ENCODE results near the gene PPFIBP2. TPM values are rescaled to one million over a fixed set of nuclear protein-coding genes. Genes with fewer than 3 reads are reported as not detected.

PPFIBP2 gene
- total RNA-seq = 10 to 100 TPM; 11.4 to 36.5 (median 21.0) TPM
- 10 to 100 TPM; 12.8 to 35.3 (median 21.2) TPM for polyA plus RNA-seq
- long read RNA-seq, donor 1, partial matches to known transcripts = 0 of 4 reads
- long read RNA-seq, donor 1, other reads (novel, unspliced or antisense) = 0 of 4 reads
- long read RNA-seq, donor 2, partial matches to known transcripts = 13 of 22 reads
- long read RNA-seq, donor 2, other reads (novel, unspliced or antisense) = 7 of 22 reads
- long read RNA-seq, donor 3, partial matches to known transcripts = 0 of 1 reads
- long read RNA-seq, donor 3, other reads (novel, unspliced or antisense) = 0 of 1 reads
- long read RNA-seq, donor 4 = 0 reads
- long read RNA-seq, donor 5, transcript PPFIBP2-201 (24 exons, 3,557 nt) = major isoform, 14 of 22 reads
- long read RNA-seq, donor 5, partial matches to known transcripts = 4 of 22 reads
- long read RNA-seq, donor 5, other reads (novel, unspliced or antisense) = 4 of 22 reads
- long read RNA-seq, donor 6, partial matches to known transcripts = 1 of 4 reads
- long read RNA-seq, donor 6, other reads (novel, unspliced or antisense) = 0 of 4 reads
- long read RNA-seq, donor 7, partial matches to known transcripts = 0 of 1 reads
- long read RNA-seq, donor 7, other reads (novel, unspliced or antisense) = 0 of 1 reads
- long read RNA-seq, donor 8 = 0 reads
- long read RNA-seq, donor 9 = 0 reads
- long read RNA-seq, donor 10, partial matches to known transcripts = 14 of 15 reads
- long read RNA-seq, donor 10, other reads (novel, unspliced or antisense) = 0 of 15 reads

DNA sequence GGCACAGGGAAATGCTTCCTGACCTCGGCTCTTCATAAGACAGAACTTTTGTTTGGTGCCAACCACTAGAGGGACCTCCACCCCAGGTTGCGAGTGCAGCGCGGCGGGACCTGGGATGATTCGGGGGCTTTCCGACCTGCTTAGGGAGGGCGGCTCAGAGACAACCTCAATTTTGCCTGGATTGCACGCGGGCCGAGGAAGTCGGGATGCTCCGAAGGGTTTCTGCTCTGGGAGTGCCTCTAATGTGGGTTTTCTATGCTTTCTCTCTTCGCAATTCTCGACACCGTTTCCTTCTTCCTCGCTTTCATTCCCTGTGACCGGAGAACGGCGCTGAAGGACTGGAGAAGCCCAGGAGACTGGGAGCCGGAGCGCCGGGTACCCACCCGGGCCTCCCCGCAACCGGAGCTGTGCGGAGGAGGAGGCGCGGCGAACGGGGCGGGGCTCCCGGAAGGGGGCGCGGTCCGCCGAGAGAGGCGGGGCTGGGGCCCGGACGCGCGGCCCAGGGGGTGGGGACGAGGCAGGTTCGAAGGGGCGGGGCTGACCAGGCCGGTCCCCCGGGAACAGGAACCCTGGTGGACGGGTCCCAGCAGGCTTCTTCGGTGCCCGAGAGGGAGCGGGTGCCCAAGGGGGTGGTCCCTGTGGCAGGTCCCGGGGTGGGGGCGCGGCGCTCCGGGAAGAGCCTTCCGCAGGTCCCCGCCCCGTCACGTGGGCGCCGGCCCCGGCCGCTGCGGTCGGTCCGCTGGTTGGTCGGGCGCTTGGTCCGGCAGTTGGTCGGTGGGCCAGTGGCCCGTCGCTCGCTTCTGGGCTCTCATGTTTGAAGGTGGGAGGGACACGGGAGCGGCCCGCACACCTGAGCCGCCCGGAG is at the start of gene PPFIBP2:
Gene PPFIBP2, plus strand, starts transcription at position 766 of the 865 bp plus-strand sequence. CDS start 35,477 bp downstream, outside the sequence.
- Histone ChIP-seq H3K4me3 (peak within 1 kb of the TSS; percentile 64 to 92 (median 82)), H3K27ac (peak within 1 kb of the TSS; percentile 77 to 97 (median 89)), H3K9me3 (replicated peaks in 1 of 3) (no peaks in the 10 kb centered on the region), H3K4me1 (replicated peaks in 1 of 2) (peaks cover 11 to 26% of the 10 kb centered on the region in 2 donors), H3K36me3 (replicated peaks in 1 of 2) (no peaks in the 10 kb centered on the region), H3K27me3 (no peaks in the 10 kb centered on the region)
- 0 to 1% (median 1%) methylated on average over 21 to 79 of the region's 79 CpGs for WGBS, 4 donors
- TF ChIP-seq, protein P1, sequence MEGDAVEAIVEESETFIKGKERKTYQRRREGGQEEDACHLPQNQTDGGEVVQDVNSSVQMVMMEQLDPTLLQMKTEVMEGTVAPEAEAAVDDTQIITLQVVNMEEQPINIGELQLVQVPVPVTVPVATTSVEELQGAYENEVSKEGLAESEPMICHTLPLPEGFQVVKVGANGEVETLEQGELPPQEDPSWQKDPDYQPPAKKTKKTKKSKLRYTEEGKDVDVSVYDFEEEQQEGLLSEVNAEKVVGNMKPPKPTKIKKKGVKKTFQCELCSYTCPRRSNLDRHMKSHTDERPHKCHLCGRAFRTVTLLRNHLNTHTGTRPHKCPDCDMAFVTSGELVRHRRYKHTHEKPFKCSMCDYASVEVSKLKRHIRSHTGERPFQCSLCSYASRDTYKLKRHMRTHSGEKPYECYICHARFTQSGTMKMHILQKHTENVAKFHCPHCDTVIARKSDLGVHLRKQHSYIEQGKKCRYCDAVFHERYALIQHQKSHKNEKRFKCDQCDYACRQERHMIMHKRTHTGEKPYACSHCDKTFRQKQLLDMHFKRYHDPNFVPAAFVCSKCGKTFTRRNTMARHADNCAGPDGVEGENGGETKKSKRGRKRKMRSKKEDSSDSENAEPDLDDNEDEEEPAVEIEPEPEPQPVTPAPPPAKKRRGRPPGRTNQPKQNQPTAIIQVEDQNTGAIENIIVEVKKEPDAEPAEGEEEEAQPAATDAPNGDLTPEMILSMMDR (IDR thresholded peaks at IDR 0.05) = peak; percentile 60 to 76 (median 66)
- TF ChIP-seq POLR2A (IDR thresholded peaks at IDR 0.05) = peak; percentile 54 to 67
- intact Hi-C loops (cut with DNase I) = loop anchor here in 1 of 2 donors (10.0 kb wide), 1 partner anchor 151 kb away; no protein-coding TSS in a partner anchor
- peak; percentile 80 to 88 (median 84) for DNase-seq

DNA sequence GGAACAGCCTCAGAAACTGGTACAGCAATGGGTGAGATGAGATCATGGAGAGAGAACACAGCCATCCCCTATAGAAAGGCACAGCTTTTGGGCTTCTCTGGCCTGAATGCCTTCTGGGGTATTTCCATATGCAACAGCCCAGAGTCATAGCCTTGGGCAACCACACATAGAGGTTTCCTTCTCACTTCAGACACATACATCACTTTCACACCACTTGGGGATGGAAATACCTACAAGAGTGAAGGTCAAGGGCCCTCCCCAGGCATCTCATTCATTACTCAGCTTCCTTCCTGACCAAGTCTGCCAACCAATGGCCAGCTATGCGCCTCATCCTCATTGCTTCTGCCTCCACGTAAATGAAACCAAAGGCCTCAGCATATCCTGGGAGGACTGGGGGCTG is 46.1 kb upstream of the PPFIBP2 start:
- Histone ChIP-seq H3K4me3 (no peak overlapping the region), H3K9me3 (replicated peaks in 1 of 3) (no peaks in the 10 kb centered on the region), H3K27me3 (no peaks in the 10 kb centered on the region), H3K36me3 (replicated peaks in 1 of 2) (no peaks in the 10 kb centered on the region), H3K4me1 (replicated peaks in 1 of 2) (no peaks in the 10 kb centered on the region), H3K27ac (no peak overlapping the region)
- WGBS, 4 donors = 65 to 93% (median 86%) methylated on average over 2 of the region's 2 CpGs
- intact Hi-C loops (cut with DNase I) = no loop called here
- TF ChIP-seq, protein P1 (IDR thresholded peaks at IDR 0.05) = no peak
- no peak for TF ChIP-seq POLR2A (IDR thresholded peaks at IDR 0.05)
- DNase-seq = no peak

DNA sequence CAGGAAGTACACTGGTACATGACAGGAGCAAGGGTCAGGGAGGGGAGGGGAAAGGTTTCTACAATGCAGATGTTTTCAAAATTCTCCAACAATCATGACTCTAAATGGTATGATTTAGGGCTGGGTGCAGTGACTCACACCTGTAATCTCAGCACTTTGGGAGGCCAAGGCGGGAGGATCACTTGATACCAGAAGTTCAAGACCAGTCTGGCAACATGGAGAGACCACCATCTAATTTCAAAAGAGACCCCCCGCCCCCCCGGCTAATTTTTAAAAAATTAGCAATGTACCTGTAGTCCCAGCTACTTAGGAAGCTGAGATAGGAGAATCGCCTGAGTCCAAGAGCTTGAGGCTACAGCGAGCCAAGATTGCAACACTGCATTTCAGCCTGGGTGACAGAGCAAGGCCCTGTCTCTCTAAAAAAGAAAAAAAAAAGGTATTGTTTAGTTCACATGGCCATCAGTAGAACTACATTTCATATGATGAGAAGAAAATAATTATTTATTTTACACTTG is 44.4 kb upstream of the PPFIBP2 start:
- Histone ChIP-seq H3K4me3 (no peak overlapping the region), H3K9me3 (replicated peaks in 1 of 3) (no peaks in the 10 kb centered on the region), H3K27ac (no peak overlapping the region), H3K4me1 (replicated peaks in 1 of 2) (no peaks in the 10 kb centered on the region), H3K36me3 (replicated peaks in 1 of 2) (no peaks in the 10 kb centered on the region), H3K27me3 (no peaks in the 10 kb centered on the region)
- no peak for DNase-seq
- intact Hi-C loops (cut with DNase I) = no loop called here
- 84 to 92% (median 90%) methylated on average over 5 of the region's 5 CpGs for WGBS, 4 donors
- TF ChIP-seq, protein P1 (IDR thresholded peaks at IDR 0.05) = no peak
- TF ChIP-seq POLR2A (IDR thresholded peaks at IDR 0.05) = no peak

Data from adrenal gland (tissue), 19 donors.